ENCODE data around the gene KLRG1.

KLRG1 gene

DNA sequence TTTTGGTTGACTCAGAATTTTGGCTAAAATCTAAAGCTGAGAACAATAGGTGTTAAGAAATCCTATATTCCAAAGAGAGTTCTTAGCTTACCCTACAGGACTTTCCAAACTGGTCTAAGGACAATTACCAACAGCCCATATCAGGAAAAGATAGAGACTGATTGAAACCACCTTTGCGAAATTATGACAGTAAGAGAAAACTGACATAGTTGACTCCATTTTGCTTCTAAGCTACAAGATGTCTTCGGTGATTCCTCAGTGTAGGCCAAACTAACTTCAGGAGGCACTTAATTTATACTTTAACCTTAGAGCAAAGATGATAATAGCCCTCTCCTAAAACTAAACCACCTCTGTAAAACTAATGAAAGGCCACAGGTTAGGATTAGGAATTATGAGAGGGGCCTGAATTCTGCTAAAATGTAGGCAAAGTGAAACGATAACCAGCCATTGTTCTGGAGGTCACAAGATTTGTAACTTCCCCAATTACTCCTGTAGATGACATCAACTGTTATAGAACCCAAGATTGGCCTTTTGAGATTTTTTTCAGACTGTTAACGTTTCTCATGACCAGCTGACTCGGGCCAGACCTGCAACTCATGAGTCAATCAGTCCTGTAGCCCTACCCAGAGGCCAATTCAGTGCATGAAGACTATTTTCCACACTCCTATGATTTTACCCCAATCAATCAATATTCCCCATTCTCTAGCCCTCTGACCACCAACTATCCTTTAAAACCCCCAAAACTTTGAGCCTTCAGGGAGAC, 43.0 kb downstream of the KLRG1 start:
- TF ChIP-seq ZFX (IDR thresholded peaks at IDR 0.05; ENCODE audit: borderline replicate concordance) (no peak), CTCF (IDR thresholded peaks at IDR 0.05) (no peak)
- H3K27ac ChIP-seq: no peak overlapping the region

- H3K27ac ChIP-seq: no peak overlapping the region
- no peak for TF ChIP-seq ZFX (IDR thresholded peaks at IDR 0.05; ENCODE audit: borderline replicate concordance)
- TF ChIP-seq CTCF (IDR thresholded peaks at IDR 0.05): no peak
Observed at GRCh38 chr12:9033265-9033887, 44.0 kb downstream of the KLRG1 start.

- TF ChIP-seq CTCF (IDR thresholded peaks at IDR 0.05) (no peak), ZFX (IDR thresholded peaks at IDR 0.05; ENCODE audit: borderline replicate concordance) (no peak)
- H3K27ac ChIP-seq: no peak overlapping the region
Observed at GRCh38 chr12:9034095-9034494, 44.7 kb downstream of the KLRG1 start.

- TF ChIP-seq ZFX (IDR thresholded peaks at IDR 0.05; ENCODE audit: borderline replicate concordance) (no peak), CTCF (IDR thresholded peaks at IDR 0.05) (no peak)
- H3K27ac ChIP-seq: no peak overlapping the region
Observed at GRCh38 chr12:9036227-9036626, 46.9 kb downstream of the KLRG1 start.

GRCh38 chr12:9037431-9037830, 48.1 kb downstream of the KLRG1 start:
- no peak overlapping the region for H3K27ac ChIP-seq
- TF ChIP-seq CTCF (IDR thresholded peaks at IDR 0.05) (no peak), ZFX (IDR thresholded peaks at IDR 0.05; ENCODE audit: borderline replicate concordance) (no peak)

DNA sequence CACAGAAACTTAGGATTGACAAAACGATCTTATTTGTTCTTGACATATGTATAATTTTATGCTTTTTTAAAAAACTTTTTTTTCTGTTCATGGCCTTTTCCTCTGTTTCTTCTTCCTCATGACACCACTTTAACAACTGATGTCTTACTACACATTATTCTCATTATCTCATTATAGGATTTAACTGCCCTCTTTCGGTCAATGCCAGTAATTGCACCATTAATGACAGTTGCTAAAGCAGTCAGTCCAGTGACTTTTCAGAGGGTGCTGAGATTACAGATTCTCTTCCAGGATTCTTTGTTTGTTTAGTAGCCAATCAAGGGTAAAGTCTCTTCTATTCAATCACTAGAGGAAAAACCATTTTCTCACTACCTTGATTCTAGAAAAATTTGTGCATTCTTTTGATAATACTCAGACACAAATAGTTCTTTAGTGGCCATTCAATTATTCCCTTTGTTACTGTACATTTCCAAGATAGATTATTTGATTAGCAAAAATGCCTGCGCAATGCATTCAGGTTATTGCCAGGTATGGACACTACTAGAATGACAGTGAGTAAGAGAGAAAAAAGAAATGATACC, 50.1 kb downstream of the KLRG1 start:
- H3K27ac ChIP-seq: no peak overlapping the region
- TF ChIP-seq CTCF (IDR thresholded peaks at IDR 0.05): peak; percentile 94
- TF ChIP-seq ZFX (IDR thresholded peaks at IDR 0.05; ENCODE audit: borderline replicate concordance): no peak
